PC-9 (cell line): Measurements from ENCODE around the gene ENAM. TPM values are rescaled to one million over a fixed set of nuclear protein-coding genes. Genes with fewer than 3 reads are reported as not detected.

Source experiments
- BruUV-seq: library from RNA; stranded (reverse); fragments of 400-500 nt; replicated peaks from 2 replicates; lab custom pipeline; 2021; lab: Mats Ljungman, UMichigan
- CTCF ChIA-PET: fragments of 300-600 bp; sonication (Branson Sonifier 250); formaldehyde crosslinking; loops from one replicate; lab custom pipeline; 2022; ENCODE audit warnings: antibody characterized with exemption; lab: Charles Lee
- POLR2A ChIA-PET: fragments of 300-600 bp; sonication (Branson Sonifier 250); formaldehyde crosslinking; loops from one replicate; lab custom pipeline; 2022; ENCODE audit warnings: antibody characterized with exemption; ENCODE audit not compliant: unreplicated experiment; lab: Charles Lee
- DNase-seq, 2 experiments: peaks; one replicate each; pipeline versions ENCODE4 v3.0.0 to v3.0.0-alpha.2; 2015 to 2022; ENCODE audit warnings: mixed read lengths in 1 of 2
- H2AFZ ChIP-seq: fragments of 200-600 bp; sonication (generic); 2 replicates; pipeline ENCODE4 v1.8.1; 2017; ENCODE audit warnings: antibody characterized with exemption
- H3F3A ChIP-seq: fragments of 200-600 bp; sonication (generic); 2 replicates; pipeline ENCODE4 v1.8.1; 2017; ENCODE audit warnings: antibody characterized with exemption, mild to moderate bottlenecking, low read depth; ENCODE audit not compliant: insufficient read depth
- H3K27ac ChIP-seq: fragments of 200-600 bp; sonication (generic); 2 replicates; pipeline ENCODE4 v1.6.1; 2016; ENCODE audit warnings: mixed run types
- H3K27me3 ChIP-seq: fragments of 200-600 bp; sonication (generic); 2 replicates; pipeline ENCODE4 v1.6.1; 2016; ENCODE audit warnings: low read depth, mixed run types; ENCODE audit not compliant: insufficient read depth
- H3K36me3 ChIP-seq: fragments of 200-600 bp; sonication (generic); 2 replicates; pipeline ENCODE4 v1.6.1; 2016; ENCODE audit warnings: low read depth, mixed run types
- H3K4me1 ChIP-seq: fragments of 200-600 bp; sonication (generic); replicated peaks from 2 replicates; pipeline ENCODE4 v1.6.1; 2016; ENCODE audit warnings: mixed run types; ENCODE audit not compliant: insufficient read depth
- H3K4me2 ChIP-seq: fragments of 200-600 bp; sonication (generic); 2 replicates; pipeline ENCODE4 v1.6.1; 2017; ENCODE audit warnings: mixed run types
- H3K4me3 ChIP-seq: fragments of 200-600 bp; sonication (generic); 2 replicates; pipeline ENCODE4 v1.6.1; 2016; ENCODE audit warnings: mixed run types
- H3K79me2 ChIP-seq: fragments of 200-600 bp; sonication (generic); 2 replicates; pipeline ENCODE4 v1.6.1; 2017; ENCODE audit warnings: low read depth, mixed run types
- H3K9me2 ChIP-seq: fragments of 200-600 bp; sonication (generic); 2 replicates; pipeline ENCODE4 v1.8.1; 2017; ENCODE audit warnings: mild to moderate bottlenecking; ENCODE audit not compliant: insufficient read depth
- H3K9me3 ChIP-seq: fragments of 200-600 bp; sonication (generic); 2 replicates; pipeline ENCODE4 v1.8.1; 2016; ENCODE audit warnings: low read depth; ENCODE audit not compliant: insufficient read depth
- H4K20me1 ChIP-seq: fragments of 200-600 bp; sonication (generic); 2 replicates; pipeline ENCODE4 v1.8.1; 2017; ENCODE audit not compliant: insufficient read depth
- CTCF ChIP-seq: fragments of 200-600 bp; sonication (generic); conservative IDR thresholded peaks from 2 replicates; pipeline ENCODE4 v1.6.1; 2017; ENCODE audit warnings: mixed run types, antibody characterized with exemption, mild to moderate bottlenecking, moderate library complexity
- EZH2 ChIP-seq: fragments of 200-600 bp; sonication (generic); IDR thresholded peaks from 2 replicates; pipeline ENCODE4 v1.8.0; 2017; ENCODE audit warnings: antibody characterized with exemption, low read depth
- intact Hi-C: fragments of 100-400 bp; cut with micrococcal nuclease; formaldehyde crosslinking; loops from one replicate; pipeline ENCODE4 v1.10.0; 2022; ENCODE audit not compliant: unreplicated experiment
- total RNA-seq: library from RNA; stranded (reverse); gene quantifications from 2 replicates; pipeline ENCODE4 v1.2.3, GENCODE V29; 2021

ENAM gene
- total RNA-seq, 1 experiment from 2014 or later = not detected

- POLR2A ChIA-PET = no interaction called here
- CTCF ChIA-PET = no interaction called here
- intact Hi-C loops = no loop called here
Observed at GRCh38 chr4:70583952-70584834, 44.4 kb upstream of the ENAM start.

GRCh38 chr4:70586841-70587240 lies 41.7 kb upstream of the ENAM start:
- Histone ChIP-seq H3K27ac (no peak overlapping the region), H3K36me3 (no peaks in the 10 kb centered on the region), H3K4me1 (0 out of 2 replicates have a peak, but pooled peaks cover 11% of the 10 kb centered on the region), H3K9me3 (no peaks in the 10 kb centered on the region), H3F3A (no peaks in the 10 kb centered on the region), H4K20me1 (no peaks in the 10 kb centered on the region), H3K4me2 (no peak overlapping the region), H2AFZ (no peak overlapping the region), H3K9me2 (0 out of 2 replicates have a peak, but pooled peaks cover 5% of the 10 kb centered on the region), H3K27me3 (no peaks in the 10 kb centered on the region), H3K4me3 (no peak overlapping the region), H3K79me2 (no peaks in the 10 kb centered on the region)
- no peak for TF ChIP-seq EZH2
- TF ChIP-seq CTCF = no peak
- DNase-seq = no peak
- intact Hi-C loops = no loop called here
- no TSS peak for BruUV-seq
- ChIA-PET CTCF (no interaction called here), POLR2A (no interaction called here)

More at GRCh38 chr4:70583952-70584834, 44.4 kb upstream of the ENAM start:
- Histone ChIP-seq H3K36me3 (no peaks in the 10 kb centered on the region), H3K27me3 (no peaks in the 10 kb centered on the region), H3K4me2 (peak overlapping the region; percentile 23), H3K4me1 (0 out of 2 replicates have a peak, but pooled peaks cover 11% of the 10 kb centered on the region), H4K20me1 (no peaks in the 10 kb centered on the region), H3K79me2 (no peaks in the 10 kb centered on the region), H2AFZ (no peak overlapping the region), H3K9me3 (no peaks in the 10 kb centered on the region), H3K9me2 (0 out of 2 replicates have a peak, but pooled peaks cover 5% of the 10 kb centered on the region), H3K4me3 (no peak overlapping the region), H3F3A (no peaks in the 10 kb centered on the region), H3K27ac (no peak overlapping the region)
- TF ChIP-seq CTCF = no peak
- TF ChIP-seq EZH2 = no peak
- BruUV-seq = no TSS peak
- DNase-seq = peak; percentile 32 to 74

GRCh38 chr4:70589785-70590184 lies 38.8 kb upstream of the ENAM start:
- no peaks in the 10 kb centered on the region for H3K9me3 ChIP-seq
- no TSS peak for BruUV-seq
- H3K27me3 ChIP-seq = no peaks in the 10 kb centered on the region
- ChIA-PET CTCF (interaction anchor here (0.6 kb wide), 1 partner anchor 11 kb away, joined by 4 read pairs; no protein-coding TSS in a partner anchor), POLR2A (no interaction called here)
- TF ChIP-seq CTCF (no peak), EZH2 (no peak)
- DNase-seq = no peak
- no peak overlapping the region for H2AFZ ChIP-seq
- no peaks in the 10 kb centered on the region for H3F3A ChIP-seq
- 0 out of 2 replicates have a peak, but pooled peaks cover 5% of the 10 kb centered on the region for H3K4me1 ChIP-seq
- H3K79me2 ChIP-seq = no peaks in the 10 kb centered on the region
- H3K27ac ChIP-seq = no peak overlapping the region
- 0 out of 2 replicates have a peak, but pooled peaks cover 5% of the 10 kb centered on the region for H3K9me2 ChIP-seq
- intact Hi-C loops = no loop called here
- no peak overlapping the region for H3K4me2 ChIP-seq
- no peaks in the 10 kb centered on the region for H3K36me3 ChIP-seq
- no peak overlapping the region for H3K4me3 ChIP-seq
- H4K20me1 ChIP-seq = no peaks in the 10 kb centered on the region
